Prostate gland (tissue), 2 donors: Measurements from ENCODE around the gene CCDC74A. TPM values are rescaled to one million over a fixed set of nuclear protein-coding genes. Genes with fewer than 3 reads are reported as not detected.
"Not testable (repeated sequence)": the region's sequence is repeated elsewhere in the genome, so short reads cannot be mapped to it uniquely, and the experiment has no call there.

Source experiments
- DNase-seq: peaks from one replicate; pipeline ENCODE4 v3.0.0-alpha.2; 2019; ENCODE audit warnings: low spot score
- H3K27ac ChIP-seq, 2 donors: fragments of 200-600 bp; sonication (generic); 2 replicates each; pipeline ENCODE4 v1.5.1; 2017 to 2019
- H3K27me3 ChIP-seq: fragments of 200-600 bp; sonication (generic); replicated peaks from 2 replicates; pipeline ENCODE4 v1.5.1; 2019; ENCODE audit not compliant: insufficient read depth
- H3K36me3 ChIP-seq, 2 donors: fragments of 200-600 bp; sonication (generic); 1 replicate in 1 of 2; 2 replicates in 1 of 2; pipeline versions ENCODE4 v1.5.1 to v1.8.1; 2017 to 2019
- H3K4me1 ChIP-seq: fragments of 200-600 bp; sonication (generic); replicated peaks from 2 replicates; pipeline ENCODE4 v1.5.1; 2019
- H3K4me3 ChIP-seq, 2 donors: fragments of 200-600 bp; sonication (generic); 2 replicates each; pipeline ENCODE4 v1.5.1; 2017 to 2019
- H3K9me3 ChIP-seq: fragments of 200-600 bp; sonication (generic); 2 replicates; pipeline ENCODE4 v1.5.1; 2017
- CTCF ChIP-seq, 4 experiments: fragments of 200-600 bp in 2 of 4; fragments of 450-650 bp in 2 of 4; sonication (generic) in 2 of 4; IDR thresholded peaks; 1 replicate in 3 of 4; 2 replicates in 1 of 4; pipeline ENCODE4 v1.5.1; 2016 to 2019; ENCODE audit warnings: antibody characterized with exemption in 4 of 4, mild to moderate bottlenecking in 2 of 4, moderate library complexity in 2 of 4
- POLR2A ChIP-seq: fragments of 450-650 bp; IDR thresholded peaks from one replicate; pipeline ENCODE4 v1.6.1; 2016; ENCODE audit warnings: antibody characterized with exemption, mild to moderate bottlenecking
- POLR2AphosphoS5 ChIP-seq: sonication (generic); formaldehyde crosslinking; IDR thresholded peaks from one replicate; pipeline ENCODE4 v1.6.1; 2017; ENCODE audit warnings: antibody characterized with exemption
- WGBS: methylation state at CpG from one replicate; pipeline ENCODE4 v1.1.5; 2018; 5-methylcytosine and 5-hydroxymethylcytosine counted together
- intact Hi-C: fragments of 100-400 bp; cut with DNase I; formaldehyde crosslinking; loops from one replicate; pipeline ENCODE4 v1.14.2; 2022
- total RNA-seq, 2 donors: library from RNA; depleted of rRNA; stranded (reverse); fragments of >200 nt; gene quantifications; one replicate each; pipeline ENCODE4 v1.1.0, GENCODE V29; 2016

The CCDC74A gene
- total RNA-seq, 2 donors from 2014 or later: 15.5 to 95.5 TPM

GRCh38 chr2:131488306-131489205 lies 39.1 kb upstream of the CCDC74A start:
- intact Hi-C loops: no loop called here
- Histone ChIP-seq H3K27ac (no peak overlapping the region), H3K36me3 (no peaks in the 10 kb centered on the region), H3K9me3 (no peaks in the 10 kb centered on the region), H3K4me3 (no peak overlapping the region), H3K27me3 (no peaks in the 10 kb centered on the region), H3K4me1 (no peaks in the 10 kb centered on the region)
- no peak for DNase-seq
- 86% methylated on average over 14 of the region's 14 CpGs for WGBS
- TF ChIP-seq CTCF (IDR thresholded peaks at IDR 0.05) (no peak), POLR2AphosphoS5 (no peak), POLR2A (no peak)

GRCh38 chr2:131490616-131491468 lies 36.8 kb upstream of the CCDC74A start:
- WGBS: 59% methylated on average over 18 of the region's 20 CpGs
- peak overlapping the region; percentile 26 to 90 for H3K27ac ChIP-seq
- DNase-seq, H3K27me3 ChIP-seq, intact Hi-C loops, H3K9me3 ChIP-seq, H3K4me1 ChIP-seq, H3K36me3 ChIP-seq: not testable (repeated sequence)
- H3K4me3 ChIP-seq: peak overlapping the region; percentile 68 to 79

GRCh38 chr2:131491469-131491836 lies 36.2 kb upstream of the CCDC74A start:
- WGBS: 14% methylated on average over 19 of the region's 22 CpGs
- DNase-seq, H3K36me3 ChIP-seq, H3K9me3 ChIP-seq, H3K27me3 ChIP-seq, H3K4me1 ChIP-seq, intact Hi-C loops: not testable (repeated sequence)
- H3K27ac ChIP-seq: peak overlapping the region; percentile 26 to 90
- H3K4me3 ChIP-seq: peak overlapping the region; percentile 68 to 79

GRCh38 chr2:131492015-131492417 lies 35.7 kb upstream of the CCDC74A start, which contains the start of gene MZT2A:
MZT2A (minus strand) TSS chr2:131492397; CDS start chr2:131492376, 21 bp downstream.
- H3K4me3 ChIP-seq: peak within 1 kb of the TSS; percentile 68 to 79
- H3K27me3 ChIP-seq, DNase-seq, intact Hi-C loops, H3K4me1 ChIP-seq, H3K36me3 ChIP-seq, H3K9me3 ChIP-seq: not testable (repeated sequence)
- WGBS: 2% methylated on average over 30 of the region's 53 CpGs
- peak within 1 kb of the TSS; percentile 90 to 92 for H3K27ac ChIP-seq

- peak; percentile 94 for DNase-seq
- no peaks in the 10 kb centered on the region for H3K9me3 ChIP-seq
- H3K4me3 ChIP-seq: peak overlapping the region; percentile 68 to 79
- H3K36me3 ChIP-seq: no peaks in the 10 kb centered on the region
- no peaks in the 10 kb centered on the region for H3K27me3 ChIP-seq
- intact Hi-C loops: no loop called here
- H3K27ac ChIP-seq: peak overlapping the region; percentile 90 to 92
- under 1% methylated on average over 71 of the region's 79 CpGs for WGBS
- no peaks in the 10 kb centered on the region for H3K4me1 ChIP-seq
- peak; percentile 78 to 90 (median 83) for TF ChIP-seq CTCF (IDR thresholded peaks at IDR 0.05)
- TF ChIP-seq POLR2A: peak; percentile 41
- peak; percentile 88 for TF ChIP-seq POLR2AphosphoS5
Observed at GRCh38 chr2:131492418-131493198, 35.1 kb upstream of the CCDC74A start.
